Urinary bladder (tissue), 4 donors: ENCODE results near the gene BHMT. TPM values are rescaled to one million over a fixed set of nuclear protein-coding genes. Genes with fewer than 3 reads are reported as not detected.
"Not testable (repeated sequence)": the region's sequence is repeated elsewhere in the genome, so short reads cannot be mapped to it uniquely, and the experiment has no call there.

Experiments
- DNase-seq: peaks from one replicate; pipeline ENCODE4 v3.0.0-alpha.2; 2015; ENCODE audit errors: extremely low spot score
- H3K27ac ChIP-seq: one replicate; pipeline ENCODE4 v1.5.1; 2013; ENCODE audit warnings: low read depth, mild to moderate bottlenecking, moderate library complexity
- H3K36me3 ChIP-seq: one replicate; pipeline ENCODE4 v1.6.1; 2013; ENCODE audit warnings: mild to moderate bottlenecking, moderate library complexity; ENCODE audit not compliant: insufficient read depth
- H3K4me1 ChIP-seq: one replicate; pipeline ENCODE4 v1.6.1; 2013; ENCODE audit warnings: mild to moderate bottlenecking, moderate library complexity; ENCODE audit not compliant: insufficient read depth
- H3K4me3 ChIP-seq: one replicate; pipeline ENCODE4 v1.5.1; 2013; ENCODE audit warnings: low read depth, low read length
- WGBS: extraction: QIAGEN DNeasy Blood & Tissue Kit; methylation state at CpG from one replicate; pipeline ENCODE4 v1.1.7; 2013; 5-methylcytosine and 5-hydroxymethylcytosine counted together
- polyA plus RNA-seq: library from polyadenylated mRNA; stranded (reverse); fragments of 200-250 nt; gene quantifications from one replicate; pipeline ENCODE4 v1.2.3, GENCODE V29; 2013
- small RNA-seq: library from RNA; depleted of rRNA; stranded (forward); fragments of <200 nt; gene quantifications from one replicate; pipeline ENCODE3, GENCODE V24; 2014
- total RNA-seq: library from RNA; depleted of rRNA; stranded (reverse); fragments of >200 nt; gene quantifications from one replicate; pipeline ENCODE4 v1.2.3, GENCODE V29; 2014
- donor health status: healthy with polysubstance abuse.
- donor health status: healthy.

The BHMT gene
- total and polyA plus RNA-seq, 2 donors = 8.2 to 11.6 TPM

GRCh38 chr5:79171635-79172245 lies 60.1 kb downstream of the BHMT start:
- Histone ChIP-seq H3K4me3 (no peak overlapping the region), H3K36me3 (no peaks in the 10 kb centered on the region), H3K27ac (no peak overlapping the region), H3K4me1 (no peaks in the 10 kb centered on the region)
- 64% methylated on average over 6 of the region's 6 CpGs for WGBS
- no peak for DNase-seq

GRCh38 chr5:79172269-79172668 lies 60.7 kb downstream of the BHMT start:
- H3K27ac ChIP-seq = no peak overlapping the region
- no peak overlapping the region for H3K4me3 ChIP-seq
- no peaks in the 10 kb centered on the region for H3K4me1 ChIP-seq
- DNase-seq = no peak
- WGBS = 77% methylated on average over 1 of the region's 1 CpG
- H3K36me3 ChIP-seq = no peaks in the 10 kb centered on the region

- no peaks in the 10 kb centered on the region for H3K4me1 ChIP-seq
- 84% methylated on average over 6 of the region's 6 CpGs for WGBS
- no peaks in the 10 kb centered on the region for H3K36me3 ChIP-seq
- no peak for DNase-seq
- H3K4me3 ChIP-seq = no peak overlapping the region
- no peak overlapping the region for H3K27ac ChIP-seq
Observed at GRCh38 chr5:79173626-79174025, 62.0 kb downstream of the BHMT start.

GRCh38 chr5:79180449-79180848 lies 68.8 kb downstream of the BHMT start:
- H3K4me3 ChIP-seq, H3K4me1 ChIP-seq, H3K27ac ChIP-seq, DNase-seq, H3K36me3 ChIP-seq: not testable (repeated sequence)
- WGBS = 85% methylated on average over 4 of the region's 4 CpGs

- Histone ChIP-seq H3K36me3 (no peaks in the 10 kb centered on the region), H3K4me3 (no peak overlapping the region), H3K4me1 (no peaks in the 10 kb centered on the region), H3K27ac (no peak overlapping the region)
- no peak for DNase-seq
- WGBS = 32% methylated on average over 1 of the region's 1 CpG
Observed at GRCh38 chr5:79181419-79182022, 69.9 kb downstream of the BHMT start.

Small RNA genes lying within 50 kb of the gene (small RNA-seq; reads per million reads assigned to genes)
- not detected for gene RNY3P1

Other genes starting within 250 kb of the BHMT start
- 27.0 TPM for gene ARSB, start 126.5 kb upstream of the BHMT start, total RNA-seq
- 7.6 TPM for gene ARSB, start 126.5 kb upstream of the BHMT start, polyA plus RNA-seq
- gene DMGDH, start 42.1 kb upstream of the BHMT start, total RNA-seq = 3.1 TPM
- 1.4 TPM for gene DMGDH, start 42.1 kb upstream of the BHMT start, polyA plus RNA-seq
- 4.1 TPM for gene BHMT2, start 42.0 kb upstream of the BHMT start, total RNA-seq
- gene BHMT2, start 42.0 kb upstream of the BHMT start, polyA plus RNA-seq = 18.1 TPM
- gene JMY, start 124.3 kb downstream of the BHMT start, total RNA-seq = 38.3 TPM
- gene JMY, start 124.3 kb downstream of the BHMT start, polyA plus RNA-seq = 10.4 TPM